ENCODE measurements around the gene STAT3. TPM values are rescaled to one million over a fixed set of nuclear protein-coding genes. Genes with fewer than 3 reads are reported as not detected.

STAT3 gene
- total and polyA plus RNA-seq, 8 donors, result 31.3 to 207 (median 104) TPM

- no peaks in the 10 kb centered on the region for H3K9me3 ChIP-seq
- peak overlapping the region in 2 of 5 donors; percentile 30 to 31 for H3K27ac ChIP-seq
- TF ChIP-seq POLR2AphosphoS5 (IDR thresholded peaks at IDR 0.05), result no peak
- no peak for TF ChIP-seq EP300 (IDR thresholded peaks at IDR 0.05)
- TF ChIP-seq, protein P1, sequence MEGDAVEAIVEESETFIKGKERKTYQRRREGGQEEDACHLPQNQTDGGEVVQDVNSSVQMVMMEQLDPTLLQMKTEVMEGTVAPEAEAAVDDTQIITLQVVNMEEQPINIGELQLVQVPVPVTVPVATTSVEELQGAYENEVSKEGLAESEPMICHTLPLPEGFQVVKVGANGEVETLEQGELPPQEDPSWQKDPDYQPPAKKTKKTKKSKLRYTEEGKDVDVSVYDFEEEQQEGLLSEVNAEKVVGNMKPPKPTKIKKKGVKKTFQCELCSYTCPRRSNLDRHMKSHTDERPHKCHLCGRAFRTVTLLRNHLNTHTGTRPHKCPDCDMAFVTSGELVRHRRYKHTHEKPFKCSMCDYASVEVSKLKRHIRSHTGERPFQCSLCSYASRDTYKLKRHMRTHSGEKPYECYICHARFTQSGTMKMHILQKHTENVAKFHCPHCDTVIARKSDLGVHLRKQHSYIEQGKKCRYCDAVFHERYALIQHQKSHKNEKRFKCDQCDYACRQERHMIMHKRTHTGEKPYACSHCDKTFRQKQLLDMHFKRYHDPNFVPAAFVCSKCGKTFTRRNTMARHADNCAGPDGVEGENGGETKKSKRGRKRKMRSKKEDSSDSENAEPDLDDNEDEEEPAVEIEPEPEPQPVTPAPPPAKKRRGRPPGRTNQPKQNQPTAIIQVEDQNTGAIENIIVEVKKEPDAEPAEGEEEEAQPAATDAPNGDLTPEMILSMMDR (IDR thresholded peaks at IDR 0.05), result no peak
- TF ChIP-seq POLR2A (IDR thresholded peaks at IDR 0.05), result no peak
- no peaks in the 10 kb centered on the region for H3K36me3 ChIP-seq
- WGBS, 5 donors, result 75 to 81% (median 79%) methylated on average over 3 of the region's 3 CpGs
- DNase-seq, result no peak
- peaks cover 10 to 86% (median 46%) of the 10 kb centered on the region in 4 donors for H3K4me1 ChIP-seq
- no peaks in the 10 kb centered on the region for H3K27me3 ChIP-seq
- intact Hi-C loops (cut with DNase I; ENCODE audit: low total_unique reads), result no loop called here
- no peak overlapping the region for H3K4me3 ChIP-seq
Observed at GRCh38 chr17:42271006-42271778, 117.0 kb downstream of the STAT3 start.

GRCh38 chr17:42270596-42270995 is 117.6 kb downstream of the STAT3 start:
- Histone ChIP-seq H3K27ac (peak overlapping the region in 2 of 5 donors; percentile 16 to 30), H3K9me3 (no peaks in the 10 kb centered on the region), H3K4me3 (no peak overlapping the region), H3K4me1 (peaks cover 8 to 86% (median 46%) of the 10 kb centered on the region in 4 donors), H3K36me3 (no peaks in the 10 kb centered on the region), H3K27me3 (no peaks in the 10 kb centered on the region)
- no peak for TF ChIP-seq EP300 (IDR thresholded peaks at IDR 0.05)
- intact Hi-C loops (cut with DNase I; ENCODE audit: low total_unique reads), result no loop called here
- no peak for DNase-seq
- WGBS, 5 donors, result 69 to 77% (median 77%) methylated on average over 6 of the region's 6 CpGs

- no peak overlapping the region for H3K4me3 ChIP-seq
- H3K36me3 ChIP-seq, result no peaks in the 10 kb centered on the region
Observed at GRCh38 chr17:42270170-42270535, 118.1 kb downstream of the STAT3 start.

DNA sequence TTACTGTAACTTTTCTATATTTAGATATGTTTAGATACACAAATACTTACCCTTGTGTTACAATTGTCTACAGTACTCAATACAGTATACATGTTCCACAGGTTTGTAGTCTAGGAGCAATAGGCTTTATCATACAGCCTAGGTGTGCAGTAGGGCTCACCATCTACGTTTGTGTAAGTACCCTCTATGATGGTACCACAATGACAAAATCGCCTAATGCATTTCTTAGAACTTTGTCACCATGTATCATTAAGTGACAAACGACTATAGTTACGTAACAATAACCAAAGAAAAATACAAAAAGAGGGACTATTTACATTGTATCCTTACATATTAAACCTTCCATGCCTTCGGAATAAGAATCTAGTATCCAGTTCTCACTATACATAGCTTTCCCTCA is 120.0 kb downstream of the STAT3 start:
- no peak overlapping the region for H3K27ac ChIP-seq

More at GRCh38 chr17:42270170-42270535, 118.1 kb downstream of the STAT3 start:
- TF ChIP-seq POLR2A (IDR thresholded peaks at IDR 0.05), result no peak
- TF ChIP-seq, protein P1 (IDR thresholded peaks at IDR 0.05), result no peak
- no peak for TF ChIP-seq POLR2AphosphoS5 (IDR thresholded peaks at IDR 0.05)
- no peak for TF ChIP-seq EP300 (IDR thresholded peaks at IDR 0.05)
- WGBS, 5 donors, result 71 to 82% (median 79%) methylated on average over 4 of the region's 4 CpGs
- DNase-seq, result no peak
- intact Hi-C loops (cut with DNase I; ENCODE audit: low total_unique reads), result no loop called here
- Histone ChIP-seq H3K27ac (peak overlapping the region in 2 of 5 donors; percentile 22 to 30), H3K27me3 (no peaks in the 10 kb centered on the region), H3K4me1 (peaks cover 4 to 85% (median 45%) of the 10 kb centered on the region in 4 donors), H3K9me3 (no peaks in the 10 kb centered on the region)

More for the DNA sequence above, 120.0 kb downstream of the STAT3 start:
- no peaks in the 10 kb centered on the region for H3K9me3 ChIP-seq
- TF ChIP-seq POLR2AphosphoS5 (IDR thresholded peaks at IDR 0.05) (no peak), POLR2A (IDR thresholded peaks at IDR 0.05) (no peak), EP300 (IDR thresholded peaks at IDR 0.05) (no peak)
- TF ChIP-seq, protein P1 (IDR thresholded peaks at IDR 0.05), result no peak
- 76 to 91% (median 85%) methylated on average over 5 of the region's 5 CpGs for WGBS, 5 donors
- peaks cover 0 to 66% (median 32%) of the 10 kb centered on the region in 4 donors for H3K4me1 ChIP-seq
- no peaks in the 10 kb centered on the region for H3K36me3 ChIP-seq
- DNase-seq, result no peak
- intact Hi-C loops (cut with DNase I; ENCODE audit: low total_unique reads), result no loop called here
- H3K4me3 ChIP-seq, result no peak overlapping the region
- H3K27me3 ChIP-seq, result no peaks in the 10 kb centered on the region

All from stomach (tissue), 9 donors.